ENCODE measurements around the gene HOXA1. TPM values are rescaled to one million over a fixed set of nuclear protein-coding genes. Genes with fewer than 3 reads are reported as not detected.
A peak's percentile ranks its signal among the peaks of the same experiment; 100 is the strongest.

Gene HOXA1
- polyA plus RNA-seq, 2 of the 4 experiments (the other 2 are of a cell fraction) = 2.8 to 5.0 TPM

- FAIRE-seq = no peak
- Histone ChIP-seq H3K4me2 (peak overlapping the region; percentile 88), H3K9me3 (no peaks in the 10 kb centered on the region), H3K4me3 (peak overlapping the region; percentile 72), H3K27ac (peak overlapping the region; percentile 92 to 98), H3K4me1 (peaks cover 30% of the 10 kb centered on the region)
- TF ChIP-seq, protein P1, sequence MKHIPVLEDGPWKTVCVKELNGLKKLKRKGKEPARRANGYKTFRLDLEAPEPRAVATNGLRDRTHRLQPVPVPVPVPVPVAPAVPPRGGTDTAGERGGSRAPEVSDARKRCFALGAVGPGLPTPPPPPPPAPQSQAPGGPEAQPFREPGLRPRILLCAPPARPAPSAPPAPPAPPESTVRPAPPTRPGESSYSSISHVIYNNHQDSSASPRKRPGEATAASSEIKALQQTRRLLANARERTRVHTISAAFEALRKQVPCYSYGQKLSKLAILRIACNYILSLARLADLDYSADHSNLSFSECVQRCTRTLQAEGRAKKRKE (CRISPR knock-in tag; IDR thresholded peaks at IDR 0.05; ENCODE audit: low read depth) = 0 out of 2 replicates have a peak, but pooled peaks have one; percentile 12
- TF ChIP-seq, protein P2, sequence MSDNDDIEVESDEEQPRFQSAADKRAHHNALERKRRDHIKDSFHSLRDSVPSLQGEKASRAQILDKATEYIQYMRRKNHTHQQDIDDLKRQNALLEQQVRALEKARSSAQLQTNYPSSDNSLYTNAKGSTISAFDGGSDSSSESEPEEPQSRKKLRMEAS (IDR thresholded peaks at IDR 0.05) = peak; percentile 23; the same call in 1 of the 2 replicates
- no peak for TF ChIP-seq ZSCAN20 (CRISPR knock-in tag; IDR thresholded peaks at IDR 0.05)
- TF ChIP-seq SMC3 (IDR thresholded peaks at IDR 0.05) = no peak
- peak; percentile 26 for TF ChIP-seq MAFK (IDR thresholded peaks at IDR 0.05; ENCODE audit: partially characterized antibody)
- no peak for TF ChIP-seq EHF (CRISPR knock-in tag; IDR thresholded peaks at IDR 0.05)
- no peak for TF ChIP-seq CHD4 (IDR thresholded peaks at IDR 0.05; ENCODE audit: borderline replicate concordance)
- no peak for TF ChIP-seq CTCF (IDR thresholded peaks at IDR 0.05)
- 0 out of 4 replicates have a peak, but pooled peaks of 1 of the 2 experiments have one; percentile 3 for TF ChIP-seq CEBPB (IDR thresholded peaks at IDR 0.05)
- peak in 1 of 2 experiments; percentile 51 for DNase-seq (ENCODE audit: low read depth in 1 of 2, low spot score in 1 of 2)
- CTCF ChIA-PET = interaction anchor here (0.9 to 3.0 kb wide), 8 partner anchors 11 to 428 kb away, joined by 3 to 17 read pairs (median 4); partner anchors contain the start of genes HOXA1 and HOXA5
- ATAC-seq = no peak
- 79% methylated on average over 50 of the region's 66 CpGs for WGBS (ENCODE audit: missing lambda C conversion rate)
- POLR2A ChIA-PET = interaction anchor here (0.9 to 1.8 kb wide), 3 partner anchors 11 to 14 kb away, joined by 3 to 10 read pairs (median 6); partner anchors contain the start of gene HOXA1
Measured at GRCh38 chr7:27110186-27111031, 14.6 kb upstream of the HOXA1 start.

GRCh38 chr7:27109466-27110185 is 13.8 kb upstream of the HOXA1 start:
- no peak overlapping the region; the same call in 2 of the 3 replicates for H3K4me2 ChIP-seq
- ChIA-PET CTCF (interaction anchor here (1.0 to 3.0 kb wide), 7 partner anchors 10 to 419 kb away, joined by 3 to 17 read pairs (median 4); partner anchors contain the start of genes HOXA1 and HOXA5), POLR2A (interaction anchor here (1.8 kb wide), 1 partner anchor 13 kb away, joined by 10 read pairs; the partner anchor contains the start of gene HOXA1)
- no peaks in the 10 kb centered on the region for H3K9me3 ChIP-seq
- H3K4me1 ChIP-seq = peaks cover 30% of the 10 kb centered on the region
- TF ChIP-seq CHD4 (IDR thresholded peaks at IDR 0.05; ENCODE audit: borderline replicate concordance) (no peak), HMGXB4 (CRISPR knock-in tag; IDR thresholded peaks at IDR 0.05; ENCODE audit: borderline replicate concordance) (no peak), NR3C1 (IDR thresholded peaks at IDR 0.05) (no peak), EHF (CRISPR knock-in tag; IDR thresholded peaks at IDR 0.05) (no peak), ZFP36 (IDR thresholded peaks at IDR 0.05; ENCODE audit: borderline replicate concordance, partially characterized antibody) (no peak), KDM5A (IDR thresholded peaks at IDR 0.05) (no peak), HOXA7 (CRISPR knock-in tag; IDR thresholded peaks at IDR 0.05) (no peak), ELK1 (IDR thresholded peaks at IDR 0.05; ENCODE audit: low read depth, low read length) (no peak), HES2 (IDR thresholded peaks at IDR 0.05) (no peak), RAD21 (conservative IDR thresholded peaks at IDR 0.05 in 1 of 2, IDR thresholded peaks at IDR 0.05 in 1 of 2) (no peak), SREBF2 (IDR thresholded peaks at IDR 0.05) (no peak), FOSB (CRISPR knock-in tag; IDR thresholded peaks at IDR 0.05) (no peak), GATA3 (IDR thresholded peaks at IDR 0.05; ENCODE audit: borderline replicate concordance) (no peak)
- TF ChIP-seq, protein P2 (IDR thresholded peaks at IDR 0.05) = no peak
- ATAC-seq = no peak
- H3K27ac ChIP-seq = peak overlapping the region in 1 of 2 experiments; percentile 98; a peak in 3 of 6 replicates
- DNase-seq (ENCODE audit: low read depth in 1 of 2, low spot score in 1 of 2) = no peak
- no peak for FAIRE-seq
- no peak overlapping the region for H3K4me3 ChIP-seq
- 88% methylated on average over 4 of the region's 4 CpGs for WGBS (ENCODE audit: missing lambda C conversion rate)
